GM12872 (cell line): ENCODE data around the gene PBX1.

Source experiments
- CTCF ChIP-seq: IDR thresholded peaks from 3 replicates; pipeline ENCODE4 v1.5.1; 2011; ENCODE audit warnings: low read depth, mild to moderate bottlenecking, low read length, moderate library complexity; ENCODE audit not compliant: insufficient read depth

Gene PBX1

GRCh38 chr1:164779376-164779775 lies 220.4 kb downstream of the PBX1 start:
- TF ChIP-seq CTCF: no peak

DNA sequence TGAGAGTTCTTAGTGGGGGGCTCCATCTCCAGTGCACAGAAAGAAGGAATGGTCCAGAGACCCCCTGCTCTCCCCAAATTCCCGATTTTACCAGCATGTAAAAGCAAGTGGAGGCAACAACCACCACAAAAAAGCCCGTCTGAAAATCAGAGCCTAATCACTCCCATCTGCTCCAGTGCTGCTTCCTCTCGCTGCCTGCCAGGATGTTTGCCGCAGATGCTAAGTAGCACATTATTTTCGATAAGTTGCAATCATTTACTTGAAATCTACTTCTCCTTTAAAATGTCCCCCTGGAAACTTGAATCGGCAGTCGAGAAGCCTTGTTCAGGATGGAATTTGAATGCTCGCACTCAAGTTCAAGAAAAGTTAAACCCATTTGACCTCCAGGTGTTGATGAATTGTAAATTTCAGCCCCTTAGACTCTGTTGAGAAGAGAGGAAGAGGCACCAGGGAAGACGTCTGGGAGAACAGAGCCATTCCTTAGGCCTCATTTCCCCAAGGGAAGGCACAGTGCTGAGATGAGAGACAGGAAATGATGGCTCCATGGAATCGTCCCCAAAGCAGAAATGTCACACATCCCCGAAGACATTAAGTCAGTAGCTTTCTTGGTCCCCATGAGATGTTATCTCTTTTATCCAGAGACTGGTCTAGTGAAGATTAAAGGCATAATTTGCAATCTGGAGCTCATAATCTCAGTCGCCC lies 221.3 kb downstream of the PBX1 start:
- no peak for TF ChIP-seq CTCF

- TF ChIP-seq CTCF: no peak
Observed at GRCh38 chr1:164780863-164781262, 221.9 kb downstream of the PBX1 start.

- TF ChIP-seq CTCF: no peak
Observed at GRCh38 chr1:164781972-164782371, 223.0 kb downstream of the PBX1 start.

DNA sequence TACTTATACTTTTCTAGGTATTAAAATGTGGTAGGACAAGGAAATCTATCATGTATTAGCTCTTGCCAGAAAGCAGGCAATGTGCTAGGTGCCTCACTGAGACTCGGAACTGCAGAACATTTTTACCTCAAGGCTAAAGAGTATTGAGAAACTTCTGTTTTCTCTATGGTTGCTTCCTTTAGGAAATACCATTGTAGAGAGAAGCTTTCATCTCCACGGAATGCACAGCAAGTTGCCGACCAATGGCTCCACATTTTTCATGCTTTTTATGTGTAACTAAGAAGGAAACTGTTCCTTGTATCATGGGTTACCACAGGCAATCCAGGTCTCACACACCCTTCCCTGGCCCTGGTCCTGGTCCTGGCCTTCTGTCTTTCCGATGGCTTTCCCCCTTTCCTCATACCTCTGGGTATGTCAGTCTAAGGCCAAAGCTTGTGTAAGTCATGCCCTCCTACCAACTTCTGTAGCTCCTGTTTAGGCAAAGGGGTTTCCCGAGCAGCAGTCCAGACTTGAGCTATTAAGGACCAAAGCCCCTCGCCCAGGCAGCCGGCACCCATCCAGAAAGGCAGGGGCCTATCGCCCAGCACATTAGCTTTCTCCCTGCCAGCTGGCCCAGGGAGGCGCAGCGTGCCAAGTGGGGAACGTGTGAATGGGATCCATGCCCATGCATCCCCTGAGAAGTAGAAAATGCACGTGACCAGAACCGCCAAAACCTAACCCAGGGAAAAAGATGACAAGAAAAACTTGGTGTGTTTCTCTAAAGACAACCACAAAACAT lies 225.0 kb downstream of the PBX1 start:
- no peak for TF ChIP-seq CTCF

- no peak for TF ChIP-seq CTCF
Observed at GRCh38 chr1:164784960-164785359, 226.0 kb downstream of the PBX1 start.

GRCh38 chr1:164785841-164786534 lies 227.0 kb downstream of the PBX1 start:
- no peak for TF ChIP-seq CTCF
